Colon (tissue), 2 donors: ENCODE results near the gene PRR29.
"Not testable (repeated sequence)": the region's sequence is repeated elsewhere in the genome, so short reads cannot be mapped to it uniquely, and the experiment has no call there.

Experiments
- FAIRE-seq: peaks from 2 replicates; lab custom pipeline; 2012; peaks lifted over from hg19 to GRCh38; lab: Jason Lieb, UNC
- donor health status: control.
- donor health status: control.

The PRR29 gene

GRCh38 chr17:63997341-63998048, 656 bp upstream of the PRR29 start:
- no peak for FAIRE-seq

- no peak for FAIRE-seq
Observed at GRCh38 chr17:63998721-63999679, 849 bp downstream of the PRR29 start.

DNA sequence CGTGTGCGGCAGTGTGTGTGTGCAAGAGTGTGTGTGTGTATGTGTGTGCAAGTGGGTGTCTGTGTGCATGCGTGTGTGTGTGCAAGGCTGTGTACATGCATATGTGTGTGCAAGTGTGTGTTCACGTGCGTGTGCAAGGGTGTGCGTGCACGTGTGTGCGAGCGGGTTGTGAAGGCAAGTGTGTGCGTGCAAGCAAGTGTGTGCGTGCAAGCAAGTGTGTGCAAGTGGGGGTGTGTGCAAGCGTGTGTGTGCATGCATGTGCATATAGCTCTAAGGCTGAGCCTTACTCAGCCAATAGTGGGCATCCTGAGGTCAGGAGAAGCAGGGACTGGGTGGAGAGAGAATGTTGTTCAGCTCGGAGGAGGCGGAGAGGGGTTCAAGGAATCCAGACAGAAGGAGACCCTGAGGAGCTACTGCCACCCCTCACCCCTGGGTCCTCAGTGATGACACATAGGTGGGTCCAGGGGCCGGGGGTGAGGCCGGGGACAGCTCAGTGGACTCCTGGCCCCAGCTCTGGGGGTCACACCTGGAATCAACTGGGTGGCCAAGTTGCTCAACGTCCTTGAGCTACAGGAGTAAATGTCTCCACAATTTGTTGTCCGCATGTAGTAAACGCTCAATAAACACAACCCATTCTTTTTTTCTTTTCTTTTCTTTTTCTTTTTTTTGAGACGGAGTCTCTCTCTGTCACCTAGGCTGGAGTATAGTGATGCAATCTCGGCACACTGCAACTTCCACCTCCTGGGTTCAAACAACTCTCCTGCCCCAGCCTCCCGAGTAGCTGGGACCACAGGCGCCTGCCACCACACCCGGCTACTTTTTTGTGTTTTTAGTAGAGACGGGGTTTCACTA, 1.8 kb downstream of the PRR29 start:
- no peak for FAIRE-seq

DNA sequence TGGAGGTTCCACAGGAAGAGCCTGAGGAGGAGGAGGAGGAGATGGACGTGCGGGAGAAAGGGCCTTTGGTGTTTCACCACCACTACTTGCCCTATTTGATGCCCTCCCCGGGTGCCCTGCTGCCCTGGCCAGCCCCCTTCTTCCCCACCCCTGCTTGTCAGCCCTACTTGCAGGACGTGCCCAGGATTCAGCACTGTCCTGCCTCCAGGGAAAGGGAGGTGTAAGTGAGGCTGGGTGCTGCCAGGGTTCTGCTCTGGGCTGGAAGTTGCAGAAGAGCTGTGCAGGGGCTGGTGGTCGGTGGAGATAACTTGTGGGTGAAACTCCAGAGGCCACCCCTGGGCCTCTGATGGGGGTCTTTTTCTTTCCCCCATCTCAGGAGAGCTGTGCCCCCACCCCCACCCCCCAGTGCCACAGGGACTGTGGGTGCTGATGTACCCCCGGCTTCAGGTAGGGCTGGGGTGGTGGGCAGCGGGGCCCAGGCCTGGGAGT, 3.0 kb downstream of the PRR29 start:
- no peak for FAIRE-seq

GRCh38 chr17:64001763-64002529, 3.8 kb downstream of the PRR29 start:
- FAIRE-seq: no peak

GRCh38 chr17:64002658-64003525, 4.7 kb downstream of the PRR29 start:
- FAIRE-seq: no peak

GRCh38 chr17:64003526-64004121, 5.5 kb downstream of the PRR29 start:
- FAIRE-seq: no peak

DNA sequence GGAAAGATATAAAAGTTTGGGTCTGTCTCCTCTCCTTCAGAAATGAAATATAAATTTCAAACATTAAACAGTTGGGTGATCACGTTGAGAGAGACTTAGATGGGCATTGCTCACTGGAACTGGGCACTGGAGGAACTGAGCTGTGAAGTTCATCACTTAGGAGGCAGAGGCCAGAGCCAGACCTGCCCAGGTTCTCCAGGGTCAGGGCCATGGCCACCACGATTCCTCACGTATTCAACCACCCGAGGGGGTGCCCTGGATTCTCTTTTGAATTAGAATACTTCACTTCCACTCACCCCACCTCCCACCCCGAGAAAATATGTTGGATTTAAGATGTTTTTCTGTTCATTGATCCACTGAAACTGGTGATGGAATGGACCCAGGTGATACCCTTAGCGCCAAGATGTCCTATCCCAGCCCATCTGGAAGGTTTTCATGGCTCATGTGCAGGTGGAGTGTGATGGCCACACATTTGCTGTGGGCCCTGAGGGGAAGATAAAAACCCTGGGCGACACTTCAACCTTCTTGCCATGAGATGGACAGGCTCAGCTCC, 6.1 kb downstream of the PRR29 start:
- FAIRE-seq: no peak

DNA sequence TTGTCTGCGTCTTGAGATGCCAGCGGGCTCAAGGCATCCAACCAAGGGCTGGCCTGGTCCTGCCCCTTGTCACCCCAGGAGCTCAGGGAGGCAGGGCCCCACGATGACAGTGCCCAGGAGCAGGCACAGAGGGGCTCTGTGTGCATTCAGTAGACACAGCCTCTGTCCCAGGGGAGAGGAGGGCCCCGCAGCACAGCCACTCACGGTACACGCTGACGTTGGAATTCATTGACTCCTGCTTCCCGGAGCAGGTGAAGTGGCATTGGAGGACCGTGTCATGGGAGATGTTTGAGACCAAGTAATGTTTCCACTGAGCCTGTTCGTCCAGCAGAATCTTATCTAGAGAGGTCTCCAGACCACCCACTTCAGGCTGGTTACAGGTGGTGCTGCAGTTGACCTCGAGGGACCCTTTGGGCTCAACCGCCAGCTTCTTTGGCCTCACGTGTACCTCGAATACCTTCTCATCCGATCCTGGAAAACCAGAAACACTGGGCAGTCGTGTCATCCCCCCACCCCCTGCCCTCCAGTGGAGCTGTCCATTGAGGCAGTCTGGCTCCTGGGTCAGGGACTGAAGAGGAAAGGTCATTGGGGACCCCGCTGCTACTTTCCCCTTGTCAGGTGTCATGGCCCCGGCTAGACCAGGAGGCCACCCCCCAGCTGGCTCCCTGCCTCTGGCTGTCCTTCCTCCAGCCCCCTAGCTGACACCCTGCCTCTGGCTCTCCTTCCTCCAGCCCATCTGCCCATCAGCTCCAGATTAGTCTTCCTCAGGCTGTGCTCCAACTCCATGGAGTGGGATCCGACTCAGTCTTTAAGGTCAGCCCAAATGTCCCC, 7.0 kb downstream of the PRR29 start:
- FAIRE-seq: no peak

GRCh38 chr17:64005734-64006167, 7.6 kb downstream of the PRR29 start:
- no peak for FAIRE-seq

- no peak for FAIRE-seq
Observed at GRCh38 chr17:64006361-64007088, 8.4 kb downstream of the PRR29 start.

- not testable (repeated sequence) for FAIRE-seq
Observed at GRCh38 chr17:64007089-64007837, 9.1 kb downstream of the PRR29 start.

DNA sequence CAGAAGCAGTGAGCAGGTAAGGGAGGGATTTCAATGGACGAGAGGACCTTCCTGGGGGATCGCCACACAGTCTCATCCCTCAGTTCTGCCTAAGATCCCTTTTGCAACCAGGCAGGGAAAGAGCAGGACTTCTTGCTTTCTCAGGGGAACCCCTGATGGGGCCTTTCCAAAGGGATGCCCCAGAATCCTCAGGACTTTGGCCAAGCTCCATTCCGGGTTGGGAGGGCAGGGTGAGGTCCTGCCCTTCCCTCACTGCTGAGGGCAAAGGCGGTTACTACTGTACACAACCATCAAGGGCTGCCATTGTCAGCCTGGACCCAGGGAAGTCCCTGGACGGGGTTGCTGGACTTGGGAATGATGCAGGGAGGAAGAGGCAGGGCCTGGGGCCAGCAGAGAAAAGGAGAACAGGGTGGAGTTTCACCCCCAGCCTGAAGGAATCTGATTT, 9.7 kb downstream of the PRR29 start:
- FAIRE-seq: no peak

DNA sequence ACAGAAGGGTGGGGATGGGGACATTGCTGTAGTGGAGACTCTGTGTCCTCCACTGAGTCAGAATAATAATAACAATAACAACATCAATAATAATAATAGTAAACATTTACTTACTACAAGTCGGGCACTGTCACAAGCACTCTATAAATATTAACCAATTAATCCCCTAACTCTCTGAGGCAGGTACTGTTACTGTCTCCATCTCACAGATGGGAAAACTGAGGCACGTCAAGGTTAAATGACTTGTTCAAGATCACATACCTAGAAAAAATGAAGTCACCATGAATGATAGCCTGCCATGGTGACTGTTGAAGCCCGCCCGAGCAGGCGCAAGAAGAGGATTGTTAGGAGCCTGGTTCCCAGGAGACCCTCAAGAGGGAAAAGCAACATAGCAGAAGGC, 10.2 kb downstream of the PRR29 start:
- FAIRE-seq: no peak

GRCh38 chr17:64008830-64009229, 10.7 kb downstream of the PRR29 start:
- no peak for FAIRE-seq

GRCh38 chr17:64009571-64010402, 11.6 kb downstream of the PRR29 start:
- FAIRE-seq: no peak
